GM18498 (cell line): Measurements from ENCODE around the gene GPR15.

Source experiments
- ATAC-seq: cut with Tn5 transposase; IDR thresholded peaks from one replicate; pipeline ENCODE4 v1.9.1; 2021; ENCODE audit warnings: mild to moderate bottlenecking, moderate library complexity; ENCODE audit not compliant: unreplicated experiment

GPR15 gene

DNA sequence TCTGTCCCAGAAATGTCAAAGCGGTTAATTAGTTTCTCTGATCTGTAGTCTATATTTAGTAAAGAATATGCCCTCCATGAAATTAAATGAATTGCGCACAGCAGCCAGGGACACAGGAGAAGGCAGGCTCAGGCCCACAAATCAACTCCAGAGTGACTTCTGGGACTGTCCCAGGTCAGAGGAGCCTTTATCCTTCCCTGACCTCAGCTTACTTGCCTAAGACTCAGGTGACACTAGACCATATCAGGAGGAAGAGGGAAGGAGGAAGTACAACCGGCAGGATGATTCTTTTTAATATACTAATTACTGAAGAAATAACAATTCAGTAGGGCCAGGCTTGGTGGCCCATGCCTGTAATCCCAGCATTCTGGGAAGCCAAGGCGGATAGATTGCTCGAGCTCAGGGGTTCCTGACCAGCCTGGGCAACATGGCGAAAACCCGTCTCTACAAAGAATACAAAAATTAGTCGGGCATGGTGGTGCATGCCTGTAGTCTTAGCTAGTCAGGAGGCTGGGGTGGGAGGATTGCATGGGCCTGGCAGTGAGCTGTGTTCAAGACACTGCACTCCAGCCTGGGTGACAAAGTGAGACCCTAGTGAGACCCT, 1.8 kb upstream of the GPR15 start:
- ATAC-seq = no peak

GRCh38 chr3:98530676-98531075, 1.1 kb upstream of the GPR15 start:
- ATAC-seq = no peak

DNA sequence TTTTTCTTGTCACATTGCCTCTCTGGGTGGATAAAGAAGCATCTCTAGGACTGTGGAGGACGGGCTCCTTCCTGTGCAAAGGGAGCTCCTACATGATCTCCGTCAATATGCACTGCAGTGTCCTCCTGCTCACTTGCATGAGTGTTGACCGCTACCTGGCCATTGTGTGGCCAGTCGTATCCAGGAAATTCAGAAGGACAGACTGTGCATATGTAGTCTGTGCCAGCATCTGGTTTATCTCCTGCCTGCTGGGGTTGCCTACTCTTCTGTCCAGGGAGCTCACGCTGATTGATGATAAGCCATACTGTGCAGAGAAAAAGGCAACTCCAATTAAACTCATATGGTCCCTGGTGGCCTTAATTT, 478 bp downstream of the GPR15 start:
- peak; percentile 1 for ATAC-seq

DNA sequence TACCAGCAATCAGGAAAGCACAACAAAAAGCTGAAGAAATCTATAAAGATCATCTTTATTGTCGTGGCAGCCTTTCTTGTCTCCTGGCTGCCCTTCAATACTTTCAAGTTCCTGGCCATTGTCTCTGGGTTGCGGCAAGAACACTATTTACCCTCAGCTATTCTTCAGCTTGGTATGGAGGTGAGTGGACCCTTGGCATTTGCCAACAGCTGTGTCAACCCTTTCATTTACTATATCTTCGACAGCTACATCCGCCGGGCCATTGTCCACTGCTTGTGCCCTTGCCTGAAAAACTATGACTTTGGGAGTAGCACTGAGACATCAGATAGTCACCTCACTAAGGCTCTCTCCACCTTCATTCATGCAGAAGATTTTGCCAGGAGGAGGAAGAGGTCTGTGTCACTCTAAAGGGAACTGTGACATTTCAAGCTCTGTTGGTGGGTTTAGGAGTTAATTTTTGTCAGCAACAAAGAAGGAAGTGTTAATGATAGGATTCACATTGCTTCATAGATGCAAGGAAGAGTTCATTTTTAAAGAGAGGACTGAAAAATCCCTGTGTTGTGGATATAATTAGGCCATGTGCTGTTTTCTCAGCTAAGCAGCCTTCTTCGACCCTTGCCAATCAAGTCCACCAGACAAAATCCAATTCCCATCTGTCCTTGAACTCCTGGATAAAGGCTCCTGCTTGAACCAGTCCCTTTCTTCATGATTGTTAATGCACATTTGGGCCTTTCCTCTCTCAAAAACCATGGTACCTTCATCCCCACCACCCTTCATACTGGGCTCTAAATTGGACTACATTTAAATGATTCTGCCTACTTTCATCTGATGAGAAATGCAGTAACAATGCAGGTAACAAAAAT, 1.2 kb downstream of the GPR15 start:
- ATAC-seq = no peak

DNA sequence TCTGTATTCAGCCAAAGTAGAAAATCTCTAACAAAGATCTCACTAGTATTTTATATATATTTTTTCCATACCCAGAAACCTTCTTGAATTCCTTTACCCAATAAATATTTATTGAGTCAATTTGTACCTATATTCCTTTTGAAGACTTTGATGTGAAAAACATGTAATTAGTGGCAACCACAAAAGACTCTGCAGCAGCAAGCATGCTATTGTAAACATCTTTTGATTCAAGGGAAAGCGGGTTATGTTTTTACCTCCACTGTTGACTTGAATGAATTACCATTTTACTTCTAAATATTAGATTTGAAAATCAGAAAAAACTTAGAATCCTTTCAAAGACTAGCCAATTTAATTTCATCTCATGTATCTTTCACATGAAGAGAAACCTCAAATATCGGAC, 2.4 kb downstream of the GPR15 start:
- no peak for ATAC-seq

DNA sequence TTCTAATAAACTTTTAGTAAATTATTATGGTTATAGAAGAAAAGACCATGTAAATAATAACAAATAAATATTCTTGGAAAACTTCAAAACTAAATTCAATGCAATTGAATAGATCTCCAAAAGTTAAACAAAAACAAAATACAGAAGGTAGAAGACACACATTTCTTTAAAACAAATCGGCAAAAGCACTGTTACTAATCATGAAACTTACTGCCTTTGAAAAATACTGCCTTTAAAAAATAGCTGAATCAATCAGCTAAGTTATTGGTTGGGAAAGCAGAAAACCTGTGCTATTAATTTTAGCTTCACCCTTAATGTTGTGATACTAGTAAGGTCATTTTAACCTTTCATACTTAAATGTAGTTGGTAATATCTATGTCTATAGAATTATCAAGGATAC, 3.0 kb downstream of the GPR15 start:
- no peak for ATAC-seq

- ATAC-seq = peak; percentile 75
Observed at GRCh38 chr3:98536456-98537017, 4.8 kb downstream of the GPR15 start.

DNA sequence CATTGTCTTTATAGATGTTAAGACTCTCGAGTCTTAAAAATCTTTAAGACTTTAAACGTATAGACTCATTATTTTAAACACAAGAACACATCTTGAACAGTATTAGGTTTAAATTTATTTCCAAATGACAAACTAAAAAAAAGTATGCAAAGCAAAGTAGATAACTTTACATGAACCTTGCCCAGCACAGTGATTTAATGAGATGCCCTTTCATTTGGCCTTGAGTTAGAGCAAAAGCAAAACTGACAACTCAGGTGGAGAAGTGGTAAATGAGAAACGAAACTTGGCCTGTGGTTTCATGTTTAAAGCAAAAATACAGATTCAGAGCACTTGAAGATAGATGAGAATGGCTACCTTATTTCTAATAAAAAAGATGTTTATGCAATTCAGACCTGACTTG, 8.6 kb downstream of the GPR15 start:
- peak; percentile 48 for ATAC-seq

GRCh38 chr3:98541695-98542094, 9.9 kb downstream of the GPR15 start:
- no peak for ATAC-seq

GRCh38 chr3:98542623-98543022, 10.8 kb downstream of the GPR15 start:
- no peak for ATAC-seq

DNA sequence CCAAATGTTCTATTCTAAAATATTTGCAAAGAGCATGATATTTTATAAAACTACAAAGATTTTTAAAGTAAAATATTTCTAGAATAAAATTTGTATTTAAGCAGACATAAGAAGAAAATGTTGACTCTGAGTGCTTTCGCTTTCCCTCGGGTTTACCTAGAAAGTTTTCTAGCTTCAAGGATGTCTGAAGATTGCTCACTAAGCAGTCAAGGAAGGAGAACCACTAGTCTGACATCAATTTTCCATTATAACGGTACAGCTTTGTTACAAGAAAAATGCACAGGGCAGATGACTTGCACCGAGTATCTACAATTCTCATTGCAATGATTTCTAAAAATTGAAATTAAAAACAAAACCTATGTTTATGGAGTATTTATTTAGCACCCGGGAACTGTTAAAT, 14.2 kb downstream of the GPR15 start:
- ATAC-seq = peak; percentile 44

DNA sequence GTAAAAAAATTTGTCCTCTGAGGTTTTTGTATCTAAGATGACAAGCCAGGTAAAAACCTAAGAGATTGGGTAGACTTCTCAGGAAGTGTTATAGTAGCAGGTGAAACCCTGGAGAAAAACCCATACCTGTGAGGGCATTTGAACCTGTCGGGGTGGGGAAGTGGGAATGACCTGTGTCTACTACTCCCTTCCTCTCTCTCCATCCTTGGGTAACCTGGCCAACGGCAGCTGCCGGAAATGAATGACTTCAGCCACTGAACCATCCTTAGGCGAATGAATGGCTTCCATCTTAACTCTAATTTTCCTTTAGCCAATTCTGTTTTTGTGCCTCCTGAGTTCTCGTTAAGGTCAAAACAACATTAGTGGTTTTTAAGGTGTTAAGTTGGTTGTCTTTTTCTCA, 16.8 kb downstream of the GPR15 start:
- ATAC-seq = no peak

GRCh38 chr3:98550833-98551232, 19.1 kb downstream of the GPR15 start:
- ATAC-seq = no peak

DNA sequence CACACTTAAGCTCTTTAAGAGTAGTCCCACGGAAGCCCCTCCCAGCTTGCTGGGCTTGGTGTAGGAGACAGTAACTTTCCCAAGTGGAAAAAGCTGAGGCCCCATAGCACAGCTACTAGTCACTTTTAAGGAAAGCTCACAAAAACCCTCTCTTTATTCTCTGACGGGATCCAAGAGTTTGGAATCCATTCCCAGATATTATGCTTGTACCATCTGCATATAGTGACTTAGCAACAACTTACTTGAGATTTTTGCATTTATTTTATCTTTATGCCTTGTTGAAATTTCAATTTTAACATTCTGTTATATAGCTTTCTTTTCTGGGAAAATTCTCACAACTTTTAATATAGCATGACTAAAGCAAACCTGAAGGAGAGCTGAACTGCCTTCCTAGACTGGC, 19.5 kb downstream of the GPR15 start:
- no peak for ATAC-seq

GRCh38 chr3:98551754-98552153, 20.0 kb downstream of the GPR15 start:
- no peak for ATAC-seq

- ATAC-seq = no peak
Observed at GRCh38 chr3:98552232-98553020, 20.6 kb downstream of the GPR15 start.

DNA sequence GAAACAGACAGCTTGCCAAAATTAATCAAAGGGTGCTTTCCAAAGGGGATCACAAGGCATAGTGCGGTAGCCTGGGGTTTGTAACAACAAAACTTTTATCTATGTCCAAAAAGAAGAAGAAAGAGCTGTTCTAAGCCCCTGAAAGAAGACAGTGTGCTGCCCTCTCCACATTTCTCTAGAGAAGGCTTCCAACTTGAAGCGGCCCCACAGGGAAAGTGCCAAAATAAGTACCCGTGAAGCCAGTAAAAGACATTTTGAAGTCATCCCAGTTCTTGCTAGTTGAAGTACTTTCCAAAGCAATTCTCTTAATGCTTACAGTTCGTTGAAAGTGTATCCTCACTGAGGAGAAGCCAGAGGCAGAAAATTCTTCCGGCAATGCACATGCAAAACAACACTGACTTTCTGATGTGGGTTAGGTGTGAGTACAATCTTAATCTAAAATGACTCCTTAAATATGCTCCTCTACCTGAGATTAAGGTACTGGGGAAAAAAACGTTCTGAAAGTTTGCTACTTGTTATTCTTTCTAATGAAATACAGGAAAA, 21.3 kb downstream of the GPR15 start:
- ATAC-seq = no peak

GRCh38 chr3:98553753-98554152, 22.0 kb downstream of the GPR15 start:
- ATAC-seq = no peak

GRCh38 chr3:98554580-98554979, 22.8 kb downstream of the GPR15 start:
- no peak for ATAC-seq

GRCh38 chr3:98555025-98555379, 23.2 kb downstream of the GPR15 start:
- no peak for ATAC-seq
